H7 (cell line): ENCODE results near the gene SIRT3. TPM values are rescaled to one million over a fixed set of nuclear protein-coding genes. Genes with fewer than 3 reads are reported as not detected.
A peak's percentile ranks its signal among the peaks of the same experiment; 100 is the strongest.
"Not testable (repeated sequence)": the region's sequence is repeated elsewhere in the genome, so short reads cannot be mapped to it uniquely, and the experiment has no call there.

Experiments
- DNase-seq: peaks from one replicate; pipeline ENCODE4 v3.0.0; 2012
- H3K27me3 ChIP-seq: 2 replicates; pipeline ENCODE4 v1.6.0; 2011; ENCODE audit warnings: mild to moderate bottlenecking, low read length; ENCODE audit not compliant: control insufficient read depth, insufficient read depth
- H3K36me3 ChIP-seq: replicated peaks from 2 replicates; pipeline ENCODE4 v1.5.1; 2011; ENCODE audit warnings: low read length; ENCODE audit not compliant: control insufficient read depth, insufficient read depth
- H3K4me3 ChIP-seq: 2 replicates; pipeline ENCODE4 v1.5.1; 2011; ENCODE audit warnings: low read depth, mild to moderate bottlenecking, control low read depth, low read length, moderate library complexity; ENCODE audit not compliant: insufficient read depth
- total RNA-seq: library from RNA; depleted of rRNA; stranded (reverse); fragments of >200 nt; shearing (Covaris generic); gene quantifications from 2 replicates; pipeline ENCODE4 v1.2.3, GENCODE V29; 2014

Gene SIRT3
- total RNA-seq, 1 experiment from 2014 or later, result 10.7 TPM

DNA sequence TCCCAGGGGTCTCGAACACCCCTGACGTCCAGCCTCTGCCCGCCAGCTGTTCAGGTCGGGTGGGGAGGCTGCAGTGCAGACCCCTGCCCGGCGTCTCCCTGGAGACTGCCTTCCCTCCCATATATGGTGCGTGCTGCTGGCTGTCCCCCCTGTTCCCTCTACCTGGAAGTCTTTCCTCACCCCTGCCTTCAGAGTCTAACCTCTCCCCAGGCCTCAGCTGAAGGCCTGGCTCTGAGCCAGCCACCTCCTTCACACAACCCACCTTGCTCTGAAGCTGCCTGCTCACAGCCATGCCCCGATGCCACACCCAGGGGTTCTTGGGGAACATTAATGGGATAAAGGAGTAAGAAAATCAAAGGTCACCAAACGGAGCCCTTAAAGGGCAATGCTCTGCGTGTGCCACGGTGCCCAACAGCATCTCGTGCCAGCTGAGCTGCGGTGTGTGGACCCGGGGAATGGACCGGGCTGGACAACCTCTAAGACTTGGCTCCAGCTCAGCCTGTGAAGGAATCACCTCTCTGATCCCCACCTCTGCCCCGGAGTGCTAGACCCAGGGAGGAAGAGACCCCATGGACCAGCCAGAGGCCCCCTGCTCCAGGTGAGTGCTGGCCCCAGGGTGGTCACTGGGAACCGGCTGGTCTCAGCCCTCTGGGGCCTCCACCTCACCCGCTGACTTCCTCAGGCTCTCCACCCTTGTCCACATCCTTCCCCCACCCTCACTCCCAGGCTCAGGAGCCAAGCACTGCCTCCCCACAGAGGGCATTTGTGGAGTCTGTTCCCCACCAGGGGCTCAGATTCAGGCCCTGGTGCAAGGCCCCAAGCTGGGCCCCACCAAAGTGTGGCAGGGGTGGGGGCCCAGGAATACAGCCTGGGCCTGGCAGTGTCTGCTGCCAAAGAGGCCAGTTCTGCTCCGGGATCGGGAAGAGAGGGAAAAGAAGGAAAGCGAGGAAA is 42.1 kb upstream of the SIRT3 start, which contains the start of gene NLRP6:
NLRP6 (plus strand) TSS at position 407 of the 951 bp plus-strand sequence; CDS start at position 570, 163 bp downstream.
- Histone ChIP-seq H3K36me3 (no peaks in the 10 kb centered on the region), H3K4me3 (no peak within 1 kb of the TSS), H3K27me3 (no peaks in the 10 kb centered on the region; the same call in 1 of the 2 replicates)
- peak; percentile 52 for DNase-seq

DNA sequence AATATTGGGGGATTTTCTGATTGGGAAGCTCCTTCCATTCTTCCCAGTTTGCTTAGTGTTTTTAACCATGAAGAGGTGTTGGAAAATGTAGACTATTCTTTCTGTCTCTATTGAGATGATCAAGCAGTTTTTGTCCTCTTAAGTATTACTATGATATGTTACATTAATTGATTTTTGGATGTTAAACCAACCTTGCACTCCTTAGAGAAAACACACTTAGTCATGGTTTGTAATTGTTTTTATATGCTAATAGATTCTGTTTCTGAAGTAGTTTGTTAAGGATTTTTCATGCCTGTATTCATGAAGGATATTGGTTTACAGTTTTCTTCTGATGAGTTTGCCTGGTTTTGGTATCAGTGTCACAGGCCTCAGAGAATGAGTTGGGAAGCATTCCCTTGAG is 40.1 kb upstream of the SIRT3 start:
- DNase-seq, result no peak
- Histone ChIP-seq H3K36me3 (no peaks in the 10 kb centered on the region), H3K4me3 (no peak overlapping the region), H3K27me3 (no peaks in the 10 kb centered on the region; the same call in 1 of the 2 replicates)

DNA sequence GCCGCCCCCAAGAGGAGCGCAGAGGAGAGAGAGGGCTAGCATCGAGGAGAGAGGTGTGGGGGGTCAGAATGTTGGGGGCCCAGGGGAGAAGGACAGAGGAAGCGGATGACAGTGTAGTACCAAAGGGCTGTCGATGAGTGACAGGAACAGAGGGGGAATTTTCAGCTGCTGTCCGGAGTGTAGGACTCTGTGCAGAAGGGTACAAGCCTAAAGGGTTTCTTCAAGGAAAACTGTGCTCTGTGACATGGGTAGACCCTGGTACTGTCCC is 36.7 kb upstream of the SIRT3 start:
- peak; percentile 14 for DNase-seq
- H3K27me3 ChIP-seq, result no peaks in the 10 kb centered on the region
- H3K36me3 ChIP-seq, result no peaks in the 10 kb centered on the region
- no peak overlapping the region for H3K4me3 ChIP-seq

GRCh38 chr11:272195-272930 is 36.2 kb upstream of the SIRT3 start:
- H3K4me3 ChIP-seq, result no peak overlapping the region
- H3K36me3 ChIP-seq, result no peaks in the 10 kb centered on the region
- no peaks in the 10 kb centered on the region for H3K27me3 ChIP-seq
- peak; percentile 10 for DNase-seq

- no peak overlapping the region for H3K4me3 ChIP-seq
- DNase-seq, result peak; percentile 47
- H3K27me3 ChIP-seq, result no peaks in the 10 kb centered on the region
- H3K36me3 ChIP-seq, result no peaks in the 10 kb centered on the region
These were observed 35.2 kb upstream of the SIRT3 start for GRCh38 chr11:271319-271715.

DNA sequence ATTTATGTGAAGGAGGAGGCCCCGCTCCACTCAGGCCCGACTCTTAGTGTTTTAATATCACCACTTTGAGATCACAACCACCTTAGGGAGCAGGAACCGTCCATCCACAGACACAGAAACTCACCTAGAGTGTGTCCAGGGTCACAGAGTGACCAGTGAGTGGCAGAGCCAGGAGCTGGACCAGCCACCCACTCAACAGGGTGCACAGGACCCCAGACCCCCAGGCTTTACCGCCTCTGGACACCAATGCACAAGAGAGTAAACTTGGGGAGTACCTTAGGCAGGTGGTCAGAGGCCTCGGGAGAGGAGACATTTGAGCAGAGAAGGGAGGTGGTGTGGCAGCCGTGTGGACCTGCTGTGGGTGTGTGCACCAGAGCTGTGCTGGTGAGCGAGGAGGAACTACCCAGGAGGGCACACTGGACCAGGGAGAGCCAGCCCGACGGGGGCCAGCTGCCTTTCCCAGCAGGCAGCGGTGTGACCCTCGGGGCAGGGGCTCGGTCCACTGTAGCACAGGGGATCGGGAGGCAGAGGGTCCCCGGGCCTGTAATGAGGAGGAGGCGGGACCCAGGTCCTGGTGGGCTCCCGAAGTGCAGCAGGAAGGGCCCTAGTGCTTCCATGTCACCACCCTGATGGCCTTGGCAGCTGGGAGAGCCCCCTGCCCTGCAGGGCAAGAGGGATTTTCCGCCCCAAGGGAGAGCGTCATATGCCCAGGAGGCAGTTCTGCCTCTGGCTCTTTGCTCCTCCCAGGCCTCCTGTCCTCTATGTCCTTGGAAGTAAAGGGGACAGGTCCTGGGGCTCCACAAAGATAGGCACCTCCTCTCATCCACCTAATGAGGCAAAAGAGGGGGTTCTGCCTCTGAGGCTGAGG is 34.5 kb upstream of the SIRT3 start:
- Histone ChIP-seq H3K36me3 (no peaks in the 10 kb centered on the region), H3K4me3 (no peak overlapping the region), H3K27me3 (no peaks in the 10 kb centered on the region)
- peak; percentile 52 for DNase-seq

- Histone ChIP-seq H3K36me3 (no peaks in the 10 kb centered on the region), H3K27me3 (no peaks in the 10 kb centered on the region), H3K4me3 (0 out of 2 replicates have a peak overlapping the region, but pooled peaks have one; percentile 8)
- peak; percentile 64 for DNase-seq
These were observed 33.2 kb upstream of the SIRT3 start for GRCh38 chr11:269146-269890.

DNA sequence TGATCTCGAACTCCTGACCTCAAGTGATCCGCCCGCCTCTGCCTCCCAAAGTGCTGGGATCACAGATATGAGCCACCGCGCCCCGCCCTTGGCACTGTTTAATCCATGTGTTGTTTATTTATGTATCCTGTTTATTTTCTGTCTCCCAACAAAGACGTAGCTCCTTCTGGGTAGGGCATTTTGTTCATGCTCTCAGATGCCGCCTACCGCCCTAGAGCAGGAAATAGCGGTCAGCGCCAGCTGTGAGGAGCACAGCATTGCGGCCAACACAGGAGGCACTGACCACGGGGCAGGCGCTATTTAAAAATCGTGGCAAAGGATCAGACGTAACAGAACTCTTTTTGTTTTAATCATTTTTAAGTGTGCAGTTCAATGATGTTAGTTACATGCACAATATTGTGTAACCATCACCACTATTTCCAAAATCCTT is 32.6 kb upstream of the SIRT3 start:
- not testable (repeated sequence) for H3K36me3 ChIP-seq, H3K27me3 ChIP-seq
- 0 out of 2 replicates have a peak overlapping the region, but pooled peaks have one; percentile 0 for H3K4me3 ChIP-seq
- peak; percentile 79 for DNase-seq

- no peaks in the 10 kb centered on the region for H3K36me3 ChIP-seq
- peak; percentile 83 for DNase-seq
- H3K4me3 ChIP-seq, result peak overlapping the region; percentile 38
- no peaks in the 10 kb centered on the region for H3K27me3 ChIP-seq
These were observed 31.4 kb upstream of the SIRT3 start for GRCh38 chr11:267491-267994.

DNA sequence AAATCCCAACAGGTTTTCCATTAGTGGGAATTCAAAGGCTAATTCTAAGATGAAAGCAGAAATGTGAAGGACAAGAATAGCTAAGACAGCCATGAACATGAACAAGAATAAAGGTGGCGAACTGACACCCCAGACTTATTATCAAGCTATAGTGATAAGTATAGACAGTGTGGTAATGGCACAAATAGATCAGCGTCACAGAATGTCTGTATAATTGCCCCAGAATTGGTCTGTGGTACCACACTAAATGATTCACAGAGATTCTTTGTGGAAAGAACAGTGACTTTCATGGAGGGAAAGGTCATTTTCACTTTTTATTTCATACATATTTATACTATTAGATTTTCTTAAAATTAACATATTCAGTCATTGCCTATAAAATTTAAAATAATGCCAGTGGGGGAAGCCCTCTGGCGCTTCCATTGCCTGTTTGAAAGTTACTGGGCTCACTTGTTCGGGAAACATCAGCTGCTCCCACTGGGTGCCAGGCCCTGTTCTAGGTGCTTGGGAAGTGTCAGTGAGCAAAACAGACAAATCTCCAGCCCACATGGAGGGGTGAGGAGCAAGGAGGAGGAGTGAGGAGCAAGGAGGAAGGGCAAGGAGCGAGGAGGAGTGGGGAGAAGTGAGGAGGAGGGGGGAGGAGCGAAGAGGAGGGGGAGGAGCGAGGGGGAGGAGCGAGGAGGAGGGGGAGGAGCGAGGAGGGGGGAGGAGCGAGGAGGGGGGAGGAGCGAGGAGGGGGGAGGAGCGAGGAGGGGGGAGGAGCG is 30.7 kb upstream of the SIRT3 start:
- peak; percentile 80 for DNase-seq
- Histone ChIP-seq H3K27me3 (no peaks in the 10 kb centered on the region), H3K36me3 (no peaks in the 10 kb centered on the region)

DNA sequence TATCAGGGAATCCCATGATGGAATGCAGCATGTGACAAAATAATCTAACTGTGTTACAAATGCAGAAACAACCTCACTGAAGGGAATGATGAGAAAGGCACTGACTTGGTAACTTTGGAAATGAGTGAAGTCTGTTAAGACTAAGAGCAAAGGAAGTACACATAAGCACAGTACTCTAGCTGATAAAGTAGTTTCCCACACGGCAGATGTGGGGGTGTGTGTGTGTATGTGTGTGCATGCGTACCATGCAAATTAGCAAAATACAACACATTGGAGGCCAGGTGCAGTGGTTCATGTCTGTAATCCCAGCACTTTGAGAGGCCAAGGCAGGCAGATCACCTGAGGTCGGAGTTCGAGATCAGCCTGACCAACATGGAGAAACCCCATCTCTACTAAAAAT is 25.5 kb upstream of the SIRT3 start:
- Histone ChIP-seq H3K4me3 (no peak overlapping the region), H3K27me3 (no peaks in the 10 kb centered on the region), H3K36me3 (no peaks in the 10 kb centered on the region)
- DNase-seq, result no peak

More for the DNA sequence above, 30.7 kb upstream of the SIRT3 start:
- no peak overlapping the region for H3K4me3 ChIP-seq

DNA sequence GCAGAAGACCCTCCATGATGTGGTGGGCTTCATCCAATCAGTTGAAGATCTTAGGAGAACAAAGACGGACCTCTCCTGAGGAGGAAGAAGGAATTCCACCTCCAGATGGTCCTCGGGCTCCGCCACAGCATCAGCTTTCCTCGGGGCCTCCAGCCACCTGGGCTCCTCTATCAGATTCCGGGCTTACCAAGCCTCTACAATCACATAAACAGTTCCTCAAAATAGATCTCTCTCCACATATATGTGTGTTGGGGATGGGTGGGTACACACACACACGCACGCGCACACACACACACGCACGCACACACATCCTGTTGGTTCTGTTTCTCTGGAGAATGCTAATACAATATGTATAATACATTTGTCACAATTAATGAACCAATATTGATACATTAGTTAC is 23.3 kb upstream of the SIRT3 start:
- H3K36me3 ChIP-seq, result no peaks in the 10 kb centered on the region
- DNase-seq, result no peak
- no peaks in the 10 kb centered on the region for H3K27me3 ChIP-seq
- no peak overlapping the region for H3K4me3 ChIP-seq
